Cardiac fibroblast (primary cell): ENCODE data around the gene ZNF423.
A peak's percentile ranks its signal among the peaks of the same experiment; 100 is the strongest.

Experiments
- DNase-seq, 2 donors: peaks; one replicate each; pipeline versions ENCODE4 v3.0.0 to v3.0.0-alpha.2; 2010; ENCODE audit warnings: low read depth in 2 of 2
- H3K4me3 ChIP-seq, 2 donors: replicated peaks in 1 of 2; 1 replicate in 1 of 2; 2 replicates in 1 of 2; pipeline ENCODE4 v1.5.1; 2011; ENCODE audit warnings: low read depth in 2 of 2, low read length in 2 of 2, mild to moderate bottlenecking in 2 of 2, moderate library complexity in 1 of 2
- TF ChIP-seq, protein P1 (sequence below): IDR thresholded peaks from one replicate; pipeline ENCODE4 v1.5.1; 2011; ENCODE audit warnings: low read depth, mild to moderate bottlenecking, low read length, inconsistent platforms

Gene ZNF423

DNA sequence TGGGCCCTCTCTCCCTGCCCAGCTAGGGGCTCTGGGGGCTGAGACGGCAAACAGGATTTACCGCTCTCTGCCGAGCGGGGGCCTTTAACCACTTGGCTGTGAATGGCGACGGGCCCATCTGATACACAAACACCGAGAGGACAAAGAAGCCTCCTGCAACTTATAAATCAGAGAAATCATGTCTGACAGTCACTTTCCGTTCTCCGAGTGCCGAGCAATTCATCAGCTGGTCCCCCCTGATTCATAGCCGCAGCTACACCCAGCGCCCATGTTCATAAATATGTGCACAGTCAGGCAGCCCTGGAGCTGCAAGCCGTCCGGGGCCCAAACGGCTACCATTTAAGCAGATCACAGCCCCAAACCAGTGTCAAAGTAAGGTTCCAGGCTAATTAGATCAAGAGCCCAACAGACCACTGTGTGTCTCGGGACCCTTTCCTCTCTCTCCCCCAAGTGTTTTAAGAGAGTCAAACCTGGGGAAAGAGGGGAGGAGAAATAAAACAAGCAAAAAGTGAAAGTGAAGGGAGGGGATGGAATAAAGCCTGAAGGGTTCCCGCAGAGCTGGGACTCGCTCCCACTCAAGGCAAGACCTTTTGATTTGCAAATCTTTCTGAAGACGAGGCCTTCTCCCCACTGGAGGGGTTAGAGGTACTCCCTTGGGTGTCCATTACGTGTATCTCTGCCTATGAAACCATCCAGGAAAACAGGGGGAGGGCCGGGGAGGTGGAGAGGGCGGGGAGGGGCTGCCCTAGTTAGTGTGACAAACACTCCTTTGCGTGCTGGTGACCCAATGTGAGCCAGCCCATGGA, 327.6 kb downstream of the ZNF423 start:
- peak; percentile 33 to 37 for DNase-seq
- TF ChIP-seq, protein P1, sequence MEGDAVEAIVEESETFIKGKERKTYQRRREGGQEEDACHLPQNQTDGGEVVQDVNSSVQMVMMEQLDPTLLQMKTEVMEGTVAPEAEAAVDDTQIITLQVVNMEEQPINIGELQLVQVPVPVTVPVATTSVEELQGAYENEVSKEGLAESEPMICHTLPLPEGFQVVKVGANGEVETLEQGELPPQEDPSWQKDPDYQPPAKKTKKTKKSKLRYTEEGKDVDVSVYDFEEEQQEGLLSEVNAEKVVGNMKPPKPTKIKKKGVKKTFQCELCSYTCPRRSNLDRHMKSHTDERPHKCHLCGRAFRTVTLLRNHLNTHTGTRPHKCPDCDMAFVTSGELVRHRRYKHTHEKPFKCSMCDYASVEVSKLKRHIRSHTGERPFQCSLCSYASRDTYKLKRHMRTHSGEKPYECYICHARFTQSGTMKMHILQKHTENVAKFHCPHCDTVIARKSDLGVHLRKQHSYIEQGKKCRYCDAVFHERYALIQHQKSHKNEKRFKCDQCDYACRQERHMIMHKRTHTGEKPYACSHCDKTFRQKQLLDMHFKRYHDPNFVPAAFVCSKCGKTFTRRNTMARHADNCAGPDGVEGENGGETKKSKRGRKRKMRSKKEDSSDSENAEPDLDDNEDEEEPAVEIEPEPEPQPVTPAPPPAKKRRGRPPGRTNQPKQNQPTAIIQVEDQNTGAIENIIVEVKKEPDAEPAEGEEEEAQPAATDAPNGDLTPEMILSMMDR = no peak
- peak overlapping the region; percentile 11 to 21 for H3K4me3 ChIP-seq

DNA sequence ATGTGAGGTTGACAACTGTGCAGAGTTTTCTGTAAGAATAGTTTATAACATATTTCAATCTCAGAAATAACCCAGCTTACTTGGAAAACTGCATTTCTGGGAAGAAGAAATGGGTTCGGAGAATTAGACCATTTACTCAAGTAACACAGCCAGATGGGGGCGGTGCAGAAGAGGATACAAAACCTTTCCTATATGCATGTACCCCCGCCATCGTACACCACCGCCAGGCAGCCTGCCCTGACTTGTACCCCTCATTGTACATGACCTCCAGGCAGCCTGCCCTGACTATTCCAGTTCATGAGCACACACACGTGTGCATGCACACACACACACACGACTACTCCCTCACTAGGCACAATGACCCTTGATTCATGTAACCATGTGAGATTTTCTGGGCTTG, 328.3 kb downstream of the ZNF423 start:
- TF ChIP-seq, protein P1 = no peak
- peak overlapping the region in 1 of 2 donors; percentile 11 for H3K4me3 ChIP-seq
- DNase-seq = peak in 1 of 2 donors; percentile 16

DNA sequence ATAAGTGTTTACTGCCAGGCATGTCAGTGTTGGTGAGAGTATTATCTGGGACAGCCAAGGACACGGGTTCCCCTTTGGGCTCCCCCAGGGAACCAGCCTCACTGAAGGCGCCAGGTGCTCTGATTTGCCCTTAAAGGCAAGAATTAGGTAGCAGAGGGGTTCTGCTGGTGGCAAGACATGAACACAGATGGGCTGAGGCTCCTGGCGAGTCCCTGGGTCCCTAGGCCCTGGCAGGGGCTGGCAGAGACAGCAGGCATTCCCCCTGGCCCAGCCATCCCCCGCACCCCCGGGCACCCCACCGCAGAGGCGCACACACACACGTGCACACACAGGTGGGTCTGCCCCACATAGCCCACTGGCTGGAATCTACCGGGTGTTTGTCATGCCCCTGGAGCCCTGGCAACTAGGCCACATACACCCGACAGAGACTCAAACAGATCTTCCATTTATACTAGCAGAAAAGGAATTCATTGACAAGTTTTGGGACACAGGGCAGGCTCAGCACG, 329.0 kb downstream of the ZNF423 start:
- H3K4me3 ChIP-seq = no peak overlapping the region
- TF ChIP-seq, protein P1 = no peak
- no peak for DNase-seq

DNA sequence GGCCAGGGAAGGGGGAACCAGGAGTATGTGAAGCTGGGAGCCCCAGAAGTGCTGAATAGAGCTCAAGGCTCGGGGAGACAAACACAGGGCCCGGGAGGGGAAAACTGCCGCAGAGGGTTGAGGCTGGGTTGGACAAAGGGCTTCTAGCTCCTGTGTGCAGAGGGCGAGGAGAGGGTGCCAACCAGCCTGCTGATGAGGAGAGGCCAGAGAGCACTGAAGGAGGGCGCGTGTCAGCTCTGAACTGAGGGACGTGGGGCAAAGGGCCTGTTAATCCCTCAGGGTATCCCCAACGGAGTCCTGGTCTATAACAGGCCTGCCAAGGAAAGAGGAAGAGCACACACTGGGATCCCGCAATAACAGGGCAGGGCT, 331.0 kb downstream of the ZNF423 start:
- no peak for DNase-seq
- H3K4me3 ChIP-seq = no peak overlapping the region
- TF ChIP-seq, protein P1 = no peak

DNA sequence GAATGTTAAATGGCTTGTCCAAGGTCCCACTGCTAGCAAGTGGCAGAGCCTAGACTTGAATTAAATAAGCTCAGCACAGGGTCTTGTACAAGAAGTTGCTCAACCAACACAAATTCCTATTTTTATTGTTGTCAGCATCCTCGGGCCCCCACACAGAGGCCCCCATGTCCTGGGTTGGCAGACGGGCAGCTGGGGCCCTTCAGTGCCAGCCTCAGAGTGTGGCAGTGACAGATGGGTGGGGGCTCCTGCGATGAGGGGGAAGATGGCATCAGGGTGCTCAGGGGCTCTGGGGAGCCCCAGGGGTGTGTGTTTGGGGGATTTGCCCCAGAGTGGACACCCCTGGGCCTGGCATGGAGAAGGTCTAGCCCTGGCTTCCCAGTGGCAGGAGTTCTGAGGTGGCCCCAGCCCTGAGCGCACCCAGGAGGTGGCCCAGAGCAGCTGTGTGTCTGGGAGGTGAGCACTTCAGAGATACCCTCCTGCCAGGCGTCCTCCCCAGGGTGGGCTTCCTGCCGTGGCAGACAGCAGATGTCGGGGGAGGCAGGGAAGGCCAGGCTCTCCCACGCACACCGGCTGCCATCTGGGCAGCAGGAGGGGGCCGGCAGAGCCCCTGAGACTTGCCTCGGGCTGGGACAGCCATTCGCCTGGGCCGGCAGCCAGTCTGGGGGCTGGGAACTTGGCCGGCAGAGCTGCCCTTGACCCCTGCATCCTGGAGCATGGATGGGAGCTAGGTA, 331.5 kb downstream of the ZNF423 start:
- no peak overlapping the region for H3K4me3 ChIP-seq
- TF ChIP-seq, protein P1 = no peak
- DNase-seq = no peak

DNA sequence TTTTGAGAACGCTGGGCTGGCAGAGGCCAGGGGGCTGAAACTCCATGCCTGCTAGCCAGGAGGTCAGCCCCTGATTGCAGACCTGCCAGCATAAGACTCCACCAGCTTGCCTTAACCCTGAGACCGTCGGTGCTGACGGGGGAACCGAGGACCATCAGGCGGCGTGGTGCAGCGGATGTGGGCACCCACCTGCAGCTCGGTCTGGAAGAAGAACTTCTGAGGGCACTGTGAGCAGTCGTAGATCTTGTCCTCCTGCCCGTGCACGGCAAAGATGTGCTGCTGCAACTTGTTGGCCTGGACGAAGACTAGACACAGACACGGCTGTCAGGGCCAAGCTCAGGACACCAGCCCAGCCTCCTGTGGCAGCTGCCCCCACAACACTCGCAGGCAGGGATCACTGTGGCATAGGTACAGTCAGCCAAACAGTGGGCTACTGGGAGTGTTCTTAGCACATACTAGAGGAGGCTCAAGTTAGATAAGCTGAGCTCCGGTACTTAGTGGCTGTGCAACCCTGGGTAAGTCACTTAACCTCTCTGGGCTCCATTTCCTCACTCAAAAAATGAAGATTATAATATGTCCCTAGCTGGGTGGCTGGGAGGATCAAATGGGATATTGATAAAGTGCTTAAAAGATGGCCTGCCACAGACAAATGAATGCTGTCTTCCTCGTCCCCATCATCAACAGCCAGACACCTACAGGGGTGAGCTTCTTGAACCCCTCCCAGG, 332.3 kb downstream of the ZNF423 start:
- no peak overlapping the region for H3K4me3 ChIP-seq
- TF ChIP-seq, protein P1 = no peak
- no peak for DNase-seq
